HUES48 (cell line): ENCODE results near the gene CFAP44.
"Not testable (repeated sequence)": the region's sequence is repeated elsewhere in the genome, so short reads cannot be mapped to it uniquely, and the experiment has no call there.

ENCODE experiments used
- H3K27ac ChIP-seq: one replicate; pipeline ENCODE4 v1.7.0; 2013; ENCODE audit warnings: low read depth, low read length, inconsistent platforms
- H3K27me3 ChIP-seq: 2 replicates; pipeline ENCODE4 v1.6.1; 2013; ENCODE audit warnings: mild to moderate bottlenecking, low read length; ENCODE audit not compliant: control insufficient read depth, insufficient read depth
- H3K36me3 ChIP-seq: 2 replicates; pipeline ENCODE4 v1.6.1; 2013; ENCODE audit warnings: low read length; ENCODE audit not compliant: control insufficient read depth, insufficient read depth
- H3K4me1 ChIP-seq: 2 replicates; pipeline ENCODE4 v1.6.1; 2013; ENCODE audit warnings: mild to moderate bottlenecking, low read length; ENCODE audit not compliant: control insufficient read depth, insufficient read depth
- H3K4me3 ChIP-seq: 2 replicates; pipeline ENCODE4 v1.5.1; 2013; ENCODE audit warnings: mild to moderate bottlenecking, low read depth, low read length
- H3K9ac ChIP-seq: 2 replicates; pipeline ENCODE4 v1.6.1; 2013; ENCODE audit warnings: mild to moderate bottlenecking, low read depth, low read length, moderate library complexity
- H3K9me3 ChIP-seq: 2 replicates; pipeline ENCODE4 v1.6.1; 2013; ENCODE audit warnings: low read length; ENCODE audit not compliant: control insufficient read depth, insufficient read depth

Gene CFAP44, protein sequence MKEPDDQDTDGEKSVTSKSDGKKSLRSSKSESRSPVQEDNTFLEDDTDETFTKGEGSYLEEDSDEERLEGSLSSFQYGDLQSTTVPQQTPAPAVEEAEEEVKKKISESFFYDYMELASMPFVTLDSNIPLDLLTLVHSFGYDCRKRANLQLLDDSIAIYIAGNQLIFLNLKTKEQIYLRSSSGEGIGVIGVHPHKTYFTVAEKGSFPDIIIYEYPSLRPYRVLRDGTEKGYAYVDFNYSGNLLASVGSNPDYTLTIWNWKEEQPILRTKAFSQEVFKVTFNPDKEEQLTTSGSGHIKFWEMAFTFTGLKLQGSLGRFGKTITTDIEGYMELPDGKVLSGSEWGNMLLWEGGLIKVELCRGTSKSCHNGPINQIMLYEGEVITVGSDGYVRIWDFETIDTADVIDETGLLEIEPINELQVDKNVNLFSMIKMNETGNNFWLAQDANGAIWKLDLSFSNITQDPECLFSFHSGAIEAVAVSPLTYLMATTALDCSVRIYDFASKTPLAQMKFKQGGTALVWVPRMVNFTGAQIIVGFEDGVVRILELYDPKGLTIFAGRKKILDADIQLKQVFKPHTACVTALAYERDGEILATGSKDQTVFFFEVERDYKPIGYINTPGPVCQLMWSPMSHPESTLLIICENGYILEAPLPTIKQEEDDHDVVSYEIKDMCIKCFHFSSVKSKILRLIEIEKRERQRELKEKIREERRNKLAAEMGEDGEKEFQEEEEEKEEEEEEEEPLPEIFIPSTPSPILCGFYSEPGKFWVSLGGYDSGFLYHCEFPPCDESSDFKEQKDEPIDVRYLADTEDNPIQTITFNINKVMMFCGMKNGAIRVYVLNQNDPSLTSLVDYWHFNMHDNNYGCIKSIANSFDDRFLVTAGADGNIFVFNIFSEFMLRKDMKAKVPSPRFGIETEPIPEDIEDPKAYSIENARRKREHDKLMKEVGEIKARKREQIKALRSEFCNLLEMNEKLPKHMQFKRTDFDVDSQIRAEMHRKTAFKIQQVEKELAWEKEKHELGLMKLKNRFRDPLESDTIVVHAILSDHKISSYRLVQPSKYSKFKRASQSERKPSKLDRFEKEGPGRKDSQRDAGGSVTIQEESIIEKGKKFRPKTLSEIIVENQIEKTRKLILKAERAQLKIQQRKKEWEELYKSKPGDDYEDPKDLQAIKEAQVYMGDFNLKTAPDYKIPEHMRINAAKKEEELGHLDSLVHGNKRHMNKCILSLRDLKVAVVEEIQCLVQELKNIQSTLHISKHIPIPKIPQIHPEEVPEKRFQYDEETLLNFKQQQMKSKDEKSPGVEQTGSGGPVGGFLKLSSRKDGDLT (N-terminal part only)

DNA sequence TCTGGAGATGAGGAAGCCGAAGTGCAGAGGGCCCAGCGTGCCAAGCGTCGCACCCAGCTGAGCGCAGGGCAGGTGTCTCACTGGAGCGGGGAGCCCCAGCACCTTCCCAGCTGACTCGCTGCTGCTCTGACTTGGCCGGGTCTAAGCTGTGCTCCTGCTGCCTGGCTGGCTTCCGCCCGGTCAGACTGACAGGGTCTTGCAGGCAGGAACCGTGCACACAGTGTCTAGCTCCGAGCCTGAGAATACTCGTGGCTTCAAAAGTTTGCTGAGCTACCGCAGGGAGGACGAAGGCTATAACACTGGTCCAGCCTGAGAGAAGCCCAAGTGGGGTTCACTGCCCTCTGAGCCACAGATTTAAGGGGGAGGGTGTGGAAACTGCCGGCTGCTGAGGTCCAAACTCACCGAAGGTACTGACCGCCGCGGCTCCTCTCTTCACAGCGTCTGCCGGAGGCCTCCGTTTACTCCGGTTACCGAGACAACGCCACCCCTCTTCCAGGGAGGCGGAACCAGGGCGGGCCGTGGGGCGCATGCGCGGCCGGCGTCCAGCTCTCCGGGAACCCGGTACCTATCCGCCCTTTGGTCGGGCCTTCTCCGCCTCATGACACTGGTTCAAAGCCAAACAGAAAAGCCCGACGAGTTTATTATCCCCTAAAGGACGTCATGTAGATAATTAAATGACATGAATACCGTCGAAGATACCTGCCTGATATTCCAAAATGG, at the start of gene CFAP44:
Gene CFAP44, minus strand, starts transcription at position 443 of the 720 bp plus-strand sequence. CDS start 7,829 bp downstream, outside the sequence.
- Histone ChIP-seq H3K27me3 (no peaks in the 10 kb centered on the region), H3K4me1 (0 out of 2 replicates have a peak, but pooled peaks cover 4% of the 10 kb centered on the region), H3K4me3 (peak within 1 kb of the TSS; percentile 61), H3K27ac (no peak within 1 kb of the TSS), H3K9me3 (no peaks in the 10 kb centered on the region), H3K9ac (peak within 1 kb of the TSS; percentile 5; the same call in 1 of the 2 replicates), H3K36me3 (peaks cover 6% of the 10 kb centered on the region)

DNA sequence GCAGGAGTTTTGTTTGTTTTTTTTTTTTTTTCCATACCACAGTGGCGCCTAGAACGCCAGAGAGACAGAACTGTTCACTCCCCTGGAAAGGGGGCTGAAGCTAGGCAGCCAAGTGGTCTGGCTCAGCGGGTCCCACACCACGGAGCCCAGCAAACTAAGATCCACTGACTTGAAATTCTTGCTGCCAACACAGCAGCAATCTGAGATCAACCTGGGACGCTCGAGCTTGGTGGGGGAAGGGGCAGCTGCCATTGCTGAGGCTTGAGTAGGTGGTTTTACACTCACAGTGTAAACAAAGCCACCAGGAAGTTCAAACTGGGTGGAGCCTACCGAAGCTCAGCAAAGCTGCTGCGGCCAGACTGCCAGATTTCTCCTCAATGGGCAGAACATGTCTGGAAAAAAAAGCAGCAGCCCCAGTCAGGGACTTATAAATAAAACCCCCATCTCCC, 43.9 kb upstream of the CFAP44 start:
- Histone ChIP-seq H3K27ac (peak overlapping the region; percentile 28), H3K27me3 (no peaks in the 10 kb centered on the region), H3K36me3 (peaks cover 7% of the 10 kb centered on the region; the same call in 1 of the 2 replicates), H3K9me3 (no peaks in the 10 kb centered on the region), H3K4me1 (no peaks in the 10 kb centered on the region), H3K9ac (no peak overlapping the region), H3K4me3 (no peak overlapping the region)

DNA sequence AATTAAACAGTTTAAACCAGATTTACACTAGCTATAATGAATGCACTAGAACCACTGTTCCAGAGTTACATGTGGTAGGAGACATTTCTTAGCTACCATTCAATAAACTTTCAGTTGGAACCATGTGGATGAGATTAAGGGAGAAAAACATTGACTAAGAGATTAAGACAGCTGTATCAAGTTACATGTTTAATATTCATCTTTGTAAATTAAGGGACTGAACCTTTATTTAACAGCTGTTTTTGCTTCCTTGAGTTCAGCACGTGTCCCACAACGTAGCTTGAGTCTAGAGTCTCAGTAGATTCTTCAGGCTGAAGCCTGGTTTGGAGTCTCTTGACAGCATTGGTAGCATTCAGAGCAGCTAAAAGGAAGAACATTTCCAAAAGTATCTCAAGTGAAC, 27.2 kb upstream of the CFAP44 start:
- no peak overlapping the region for H3K9ac ChIP-seq

DNA sequence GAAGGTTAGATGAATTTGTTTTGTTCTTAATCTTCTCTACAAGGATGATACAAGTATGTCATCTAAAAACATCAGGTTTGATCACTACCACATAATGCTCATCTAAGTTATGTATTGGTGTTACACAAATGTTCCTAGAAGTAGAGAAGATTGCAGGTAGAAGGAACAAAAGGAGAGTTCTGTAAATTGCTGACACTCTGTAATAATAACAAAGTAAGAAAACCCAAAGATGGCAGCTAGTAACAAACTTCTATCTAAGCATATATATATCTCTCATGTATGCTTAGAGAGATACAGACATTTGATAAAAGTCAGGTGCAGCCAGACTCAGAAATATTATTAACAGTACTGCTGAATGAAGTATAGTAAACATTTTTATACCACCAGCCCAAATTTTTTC, 20.2 kb upstream of the CFAP44 start:
- Histone ChIP-seq H3K4me3 (no peak overlapping the region), H3K27me3 (no peaks in the 10 kb centered on the region), H3K4me1 (no peaks in the 10 kb centered on the region), H3K27ac (no peak overlapping the region), H3K36me3 (peaks cover 33% of the 10 kb centered on the region), H3K9ac (no peak overlapping the region), H3K9me3 (no peaks in the 10 kb centered on the region)

More for the DNA sequence above, 27.2 kb upstream of the CFAP44 start:
- Histone ChIP-seq H3K27ac (no peak overlapping the region), H3K36me3 (peaks cover 21% of the 10 kb centered on the region), H3K27me3 (no peaks in the 10 kb centered on the region), H3K4me1 (no peaks in the 10 kb centered on the region), H3K9me3 (peaks cover 6% of the 10 kb centered on the region), H3K4me3 (no peak overlapping the region)

DNA sequence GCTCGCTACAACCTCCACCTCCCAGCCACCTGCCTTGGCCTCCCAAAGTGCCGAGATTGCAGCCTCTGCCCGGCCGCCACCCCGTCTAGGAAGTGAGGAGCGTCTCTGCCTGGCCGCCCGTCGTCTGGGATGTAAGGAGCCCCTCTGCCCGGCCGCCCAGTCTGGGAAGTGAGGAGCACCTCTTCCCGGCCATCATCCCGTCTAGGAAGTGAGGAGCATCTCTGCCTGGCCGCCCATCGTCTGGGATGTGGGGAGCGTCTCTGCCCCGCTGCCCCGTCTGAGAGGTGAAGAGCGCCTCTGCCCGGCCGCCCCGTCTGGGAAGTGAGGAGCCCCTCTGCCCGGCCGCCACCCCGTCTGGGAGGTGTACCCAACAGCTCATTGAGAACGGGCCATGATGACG, 17.3 kb upstream of the CFAP44 start:
- not testable (repeated sequence) for H3K4me1 ChIP-seq, H3K4me3 ChIP-seq, H3K27ac ChIP-seq, H3K9ac ChIP-seq, H3K27me3 ChIP-seq, H3K9me3 ChIP-seq
- peaks cover 30% of the 10 kb centered on the region for H3K36me3 ChIP-seq

DNA sequence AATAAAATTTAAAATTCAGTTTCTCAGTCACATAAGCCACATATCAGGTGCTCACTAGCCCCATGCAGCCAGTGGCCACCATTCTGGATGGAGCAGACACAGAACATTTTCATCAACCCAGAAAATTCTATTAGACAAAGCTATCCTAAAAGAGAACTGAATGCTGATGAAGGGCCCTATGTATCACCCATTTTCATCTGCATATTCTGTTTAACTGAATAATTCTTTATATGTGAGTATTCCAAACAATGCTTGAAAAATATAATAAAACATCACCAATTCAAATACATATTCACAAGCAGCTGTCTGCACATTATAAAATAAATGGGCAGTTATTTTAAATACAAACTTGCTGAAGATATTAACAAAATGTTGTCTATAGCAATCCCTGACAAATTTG, 14.2 kb upstream of the CFAP44 start:
- Histone ChIP-seq H3K4me1 (no peaks in the 10 kb centered on the region), H3K4me3 (no peak overlapping the region), H3K9me3 (no peaks in the 10 kb centered on the region), H3K9ac (no peak overlapping the region), H3K36me3 (peaks cover 31% of the 10 kb centered on the region), H3K27me3 (no peaks in the 10 kb centered on the region), H3K27ac (no peak overlapping the region)

DNA sequence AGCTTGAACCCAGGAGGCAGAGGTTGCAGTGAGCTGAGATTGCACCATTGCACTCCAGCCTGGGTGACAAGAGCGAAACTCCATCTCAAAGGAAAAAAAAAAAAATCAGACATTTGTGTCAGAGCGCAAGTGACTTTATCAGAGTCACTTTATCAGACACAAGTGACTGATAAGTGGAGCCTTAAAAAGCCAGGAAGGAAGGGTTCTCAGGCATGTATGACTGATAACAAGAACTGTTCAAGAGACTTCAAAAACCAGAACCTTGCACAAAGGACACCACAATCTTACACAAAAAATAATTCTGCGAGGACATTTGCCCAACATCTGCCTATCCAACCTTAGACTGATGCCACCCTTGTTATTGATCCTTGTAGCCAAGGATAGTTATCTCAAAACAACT, 13.3 kb upstream of the CFAP44 start:
- Histone ChIP-seq H3K36me3 (peaks cover 23% of the 10 kb centered on the region), H3K4me3 (no peak overlapping the region)

DNA sequence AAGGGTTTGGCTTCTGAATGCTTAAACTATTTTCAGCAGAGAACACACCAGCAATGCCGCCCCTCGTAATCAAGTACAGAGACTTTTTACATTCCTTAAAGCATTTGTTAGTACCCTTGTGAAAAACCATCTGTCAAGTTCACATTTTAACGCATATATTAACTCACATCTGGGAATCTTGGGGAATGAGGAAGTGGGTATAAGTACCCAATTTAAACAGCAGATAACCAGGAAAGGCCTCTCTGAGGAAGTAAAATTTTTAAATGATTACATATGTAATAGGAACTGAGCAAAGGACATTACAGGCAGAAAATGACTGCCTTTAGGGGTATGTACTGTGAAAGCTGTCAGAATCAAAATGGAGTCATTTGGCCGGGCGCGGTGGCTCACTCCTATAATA, 12.8 kb upstream of the CFAP44 start:
- Histone ChIP-seq H3K4me1 (no peaks in the 10 kb centered on the region), H3K9me3 (no peaks in the 10 kb centered on the region), H3K36me3 (peaks cover 22% of the 10 kb centered on the region), H3K9ac (no peak overlapping the region), H3K4me3 (no peak overlapping the region), H3K27ac (no peak overlapping the region), H3K27me3 (no peaks in the 10 kb centered on the region)

More for the DNA sequence above, 13.3 kb upstream of the CFAP44 start:
- no peaks in the 10 kb centered on the region for H3K4me1 ChIP-seq
- no peak overlapping the region for H3K27ac ChIP-seq
- H3K27me3 ChIP-seq: no peaks in the 10 kb centered on the region
- no peaks in the 10 kb centered on the region for H3K9me3 ChIP-seq
- H3K9ac ChIP-seq: no peak overlapping the region

DNA sequence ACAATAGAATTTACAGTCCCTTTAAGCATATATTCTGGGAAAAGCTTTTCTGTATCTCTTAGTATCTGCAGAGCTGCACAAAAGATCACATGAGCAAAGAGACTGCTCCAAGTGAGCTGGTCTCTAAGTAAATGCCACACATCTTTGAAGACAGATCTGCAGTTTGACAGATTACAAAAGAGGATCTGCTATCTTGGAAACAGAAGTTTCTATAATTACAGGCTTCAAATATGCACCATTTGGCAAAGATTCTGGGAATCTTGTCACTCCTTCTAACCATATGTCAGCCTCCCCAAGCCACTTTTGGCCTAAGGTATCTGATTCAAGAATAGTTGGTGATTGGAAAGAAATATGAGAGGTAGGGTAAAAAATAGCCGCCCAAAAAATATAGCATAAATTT, 9.6 kb upstream of the CFAP44 start:
- no peaks in the 10 kb centered on the region for H3K4me1 ChIP-seq
- no peak overlapping the region for H3K9ac ChIP-seq
- no peaks in the 10 kb centered on the region for H3K27me3 ChIP-seq
- H3K9me3 ChIP-seq: no peaks in the 10 kb centered on the region
- H3K36me3 ChIP-seq: peaks cover 21% of the 10 kb centered on the region
- no peak overlapping the region for H3K4me3 ChIP-seq
- H3K27ac ChIP-seq: no peak overlapping the region

DNA sequence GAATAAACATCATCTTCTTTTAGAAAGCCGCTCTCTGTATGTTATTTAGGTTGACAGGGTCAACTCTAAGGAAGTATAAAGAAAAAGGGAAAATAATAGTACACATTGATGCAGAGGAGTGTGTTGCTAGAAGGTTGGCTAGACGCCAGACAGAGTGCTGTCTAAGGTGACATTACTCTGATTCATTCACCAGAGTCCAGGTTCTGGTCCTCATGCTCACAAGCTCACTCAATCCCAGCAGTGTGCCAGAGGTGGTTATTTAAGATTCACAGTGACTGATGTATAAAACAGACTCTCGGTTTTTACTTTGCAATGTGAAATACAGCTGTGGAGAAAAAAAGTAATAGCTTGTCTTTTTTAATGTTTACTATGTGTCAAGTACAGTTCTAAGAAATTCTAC, 1.7 kb downstream of the CFAP44 start:
- H3K9ac ChIP-seq: no peak overlapping the region
- H3K27ac ChIP-seq: no peak overlapping the region
- no peaks in the 10 kb centered on the region; the same call in 1 of the 2 replicates for H3K36me3 ChIP-seq
- H3K4me3 ChIP-seq: no peak overlapping the region
- 0 out of 2 replicates have a peak, but pooled peaks cover 4% of the 10 kb centered on the region for H3K4me1 ChIP-seq
- no peaks in the 10 kb centered on the region for H3K27me3 ChIP-seq
- no peaks in the 10 kb centered on the region for H3K9me3 ChIP-seq
